ENCODE results near the gene LINC00632.

LINC00632 gene

GRCh38 chrX:140709421-140709846 is at the start of gene LINC00632:
Gene LINC00632, plus strand, starts transcription at chrX:140709759.
- Histone ChIP-seq H3K36me3 (ENCODE audit: low read length) (no peaks in the 10 kb centered on the region), H3K9me3 (ENCODE audit: insufficient read depth, low read length) (no peaks in the 10 kb centered on the region), H3K27ac (ENCODE audit: low read depth, low read length) (no peak within 1 kb of the TSS), H3K4me2 (ENCODE audit: low read depth, low read length, poor library complexity, severe bottlenecking) (no peak within 1 kb of the TSS), H3K9me2 (replicated peaks; ENCODE audit: insufficient read depth, low read length) (no peaks in the 10 kb centered on the region), H4K20me1 (ENCODE audit: low read depth, low read length) (no peaks in the 10 kb centered on the region), H3K79me2 (ENCODE audit: insufficient read depth, low read length) (no peaks in the 10 kb centered on the region), H3K27me3 (ENCODE audit: low read length) (no peaks in the 10 kb centered on the region), H3F3A (ENCODE audit: insufficient read depth) (no peaks in the 10 kb centered on the region), H2AFZ (ENCODE audit: low read depth, low read length, severe bottlenecking) (no peak within 1 kb of the TSS), H3K9ac (ENCODE audit: low read length) (no peak within 1 kb of the TSS), H3K4me3 (ENCODE audit: insufficient read depth, low read length, poor library complexity, severe bottlenecking) (no peak within 1 kb of the TSS)
- TF ChIP-seq, protein P1, sequence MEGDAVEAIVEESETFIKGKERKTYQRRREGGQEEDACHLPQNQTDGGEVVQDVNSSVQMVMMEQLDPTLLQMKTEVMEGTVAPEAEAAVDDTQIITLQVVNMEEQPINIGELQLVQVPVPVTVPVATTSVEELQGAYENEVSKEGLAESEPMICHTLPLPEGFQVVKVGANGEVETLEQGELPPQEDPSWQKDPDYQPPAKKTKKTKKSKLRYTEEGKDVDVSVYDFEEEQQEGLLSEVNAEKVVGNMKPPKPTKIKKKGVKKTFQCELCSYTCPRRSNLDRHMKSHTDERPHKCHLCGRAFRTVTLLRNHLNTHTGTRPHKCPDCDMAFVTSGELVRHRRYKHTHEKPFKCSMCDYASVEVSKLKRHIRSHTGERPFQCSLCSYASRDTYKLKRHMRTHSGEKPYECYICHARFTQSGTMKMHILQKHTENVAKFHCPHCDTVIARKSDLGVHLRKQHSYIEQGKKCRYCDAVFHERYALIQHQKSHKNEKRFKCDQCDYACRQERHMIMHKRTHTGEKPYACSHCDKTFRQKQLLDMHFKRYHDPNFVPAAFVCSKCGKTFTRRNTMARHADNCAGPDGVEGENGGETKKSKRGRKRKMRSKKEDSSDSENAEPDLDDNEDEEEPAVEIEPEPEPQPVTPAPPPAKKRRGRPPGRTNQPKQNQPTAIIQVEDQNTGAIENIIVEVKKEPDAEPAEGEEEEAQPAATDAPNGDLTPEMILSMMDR (IDR thresholded peaks at IDR 0.05; ENCODE audit: insufficient read depth, low read length, poor library complexity, severe bottlenecking): no peak
- no peak for TF ChIP-seq EZH2phosphoT487 (conservative IDR thresholded peaks at IDR 0.05; ENCODE audit: low read length)

GRCh38 chrX:140661643-140662042 is 47.9 kb upstream of the LINC00632 start:
- Histone ChIP-seq H3K4me3 (ENCODE audit: insufficient read depth, low read length, poor library complexity, severe bottlenecking) (no peak overlapping the region), H3K9me2 (replicated peaks; ENCODE audit: insufficient read depth, low read length) (no peaks in the 10 kb centered on the region), H3K27me3 (ENCODE audit: low read length) (no peaks in the 10 kb centered on the region), H3K36me3 (ENCODE audit: low read length) (no peaks in the 10 kb centered on the region), H3K27ac (ENCODE audit: low read depth, low read length) (no peak overlapping the region), H4K20me1 (ENCODE audit: low read depth, low read length) (no peaks in the 10 kb centered on the region), H3K4me2 (ENCODE audit: low read depth, low read length, poor library complexity, severe bottlenecking) (no peak overlapping the region), H3K9ac (ENCODE audit: low read length) (no peak overlapping the region), H3K9me3 (ENCODE audit: insufficient read depth, low read length) (no peaks in the 10 kb centered on the region), H3K79me2 (ENCODE audit: insufficient read depth, low read length) (no peaks in the 10 kb centered on the region), H3F3A (ENCODE audit: insufficient read depth) (no peaks in the 10 kb centered on the region), H2AFZ (ENCODE audit: low read depth, low read length, severe bottlenecking) (no peak overlapping the region)
- TF ChIP-seq, protein P1 (IDR thresholded peaks at IDR 0.05; ENCODE audit: insufficient read depth, low read length, poor library complexity, severe bottlenecking): no peak
- TF ChIP-seq EZH2phosphoT487 (conservative IDR thresholded peaks at IDR 0.05; ENCODE audit: low read length): no peak

GRCh38 chrX:140664939-140665338 is 44.6 kb upstream of the LINC00632 start:
- no peaks in the 10 kb centered on the region for H3K9me3 ChIP-seq (ENCODE audit: insufficient read depth, low read length)
- H3K9me2 ChIP-seq (replicated peaks; ENCODE audit: insufficient read depth, low read length): no peaks in the 10 kb centered on the region
- H3F3A ChIP-seq (ENCODE audit: insufficient read depth): no peaks in the 10 kb centered on the region
- no peak overlapping the region for H3K9ac ChIP-seq (ENCODE audit: low read length)
- H3K27me3 ChIP-seq (ENCODE audit: low read length): no peaks in the 10 kb centered on the region
- H3K27ac ChIP-seq (ENCODE audit: low read depth, low read length): no peak overlapping the region
- TF ChIP-seq EZH2phosphoT487 (conservative IDR thresholded peaks at IDR 0.05; ENCODE audit: low read length): no peak
- TF ChIP-seq, protein P1 (IDR thresholded peaks at IDR 0.05; ENCODE audit: insufficient read depth, low read length, poor library complexity, severe bottlenecking): no peak
- no peaks in the 10 kb centered on the region for H4K20me1 ChIP-seq (ENCODE audit: low read depth, low read length)
- no peak overlapping the region for H3K4me3 ChIP-seq (ENCODE audit: insufficient read depth, low read length, poor library complexity, severe bottlenecking)
- no peak overlapping the region for H2AFZ ChIP-seq (ENCODE audit: low read depth, low read length, severe bottlenecking)
- H3K36me3 ChIP-seq (ENCODE audit: low read length): no peaks in the 10 kb centered on the region
- H3K4me2 ChIP-seq (ENCODE audit: low read depth, low read length, poor library complexity, severe bottlenecking): no peak overlapping the region
- H3K79me2 ChIP-seq (ENCODE audit: insufficient read depth, low read length): no peaks in the 10 kb centered on the region
